HUES64 (cell line): ENCODE results near the gene TADA2A.
"Not testable (repeated sequence)": the region's sequence is repeated elsewhere in the genome, so short reads cannot be mapped to it uniquely, and the experiment has no call there.

Experiments
- H3K27ac ChIP-seq: 2 replicates; pipeline ENCODE4 v1.7.0; 2013; ENCODE audit warnings: low read depth, low read length, inconsistent platforms
- H3K27me3 ChIP-seq: 2 replicates; pipeline ENCODE4 v1.6.1; 2013; ENCODE audit warnings: mild to moderate bottlenecking, low read length; ENCODE audit not compliant: insufficient read depth
- H3K36me3 ChIP-seq: 2 replicates; pipeline ENCODE4 v1.6.1; 2013; ENCODE audit warnings: mild to moderate bottlenecking, low read length; ENCODE audit not compliant: insufficient read depth
- H3K4me1 ChIP-seq: 2 replicates; pipeline ENCODE4 v1.6.1; 2013; ENCODE audit warnings: mild to moderate bottlenecking, low read length, moderate library complexity; ENCODE audit not compliant: insufficient read depth
- H3K4me3 ChIP-seq: 2 replicates; pipeline ENCODE4 v1.5.1; 2013; ENCODE audit warnings: mild to moderate bottlenecking, low read length, moderate library complexity
- H3K9ac ChIP-seq: 2 replicates; pipeline ENCODE4 v1.6.1; 2013; ENCODE audit warnings: mild to moderate bottlenecking, low read depth, low read length
- H3K9me3 ChIP-seq: 2 replicates; pipeline ENCODE4 v1.6.1; 2013; ENCODE audit warnings: low read depth, low read length; ENCODE audit not compliant: insufficient read depth
- WGBS: fragments of 150-250, 120-280 bp; methylation state at CpG from one replicate; pipeline ENCODE4 v1.1.7; 2013; ENCODE audit warnings: missing lambda C conversion rate; 5-methylcytosine and 5-hydroxymethylcytosine counted together

TADA2A gene

GRCh38 chr17:37438141-37438540 is 31.5 kb downstream of the TADA2A start:
- 73% methylated on average over 3 of the region's 4 CpGs for WGBS
- peaks cover 52% of the 10 kb centered on the region for H3K36me3 ChIP-seq

DNA sequence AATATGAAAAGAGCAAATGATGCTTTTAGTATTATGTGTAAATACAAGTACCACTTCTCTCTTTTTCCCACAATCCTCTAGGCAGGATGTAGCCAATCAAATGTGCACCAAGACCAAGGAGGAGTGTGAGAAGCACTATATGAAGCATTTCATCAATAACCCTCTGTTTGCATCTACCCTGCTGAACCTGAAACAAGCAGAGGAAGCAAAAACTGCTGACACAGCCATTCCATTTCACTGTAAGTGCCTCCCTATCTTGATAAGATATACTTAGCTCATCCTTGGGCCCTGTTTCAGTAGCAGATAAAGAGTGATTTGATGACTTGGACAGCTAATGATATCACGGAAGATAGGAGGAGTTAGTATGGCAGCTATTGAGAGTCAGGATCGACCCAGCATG is 33.7 kb downstream of the TADA2A start:
- Histone ChIP-seq H3K27me3 (no peaks in the 10 kb centered on the region), H3K27ac (no peak overlapping the region), H3K36me3 (peaks cover 72% of the 10 kb centered on the region), H3K9ac (no peak overlapping the region), H3K4me3 (no peak overlapping the region), H3K4me1 (no peaks in the 10 kb centered on the region; the same call in 1 of the 2 replicates), H3K9me3 (no peaks in the 10 kb centered on the region)
- WGBS, result 94% methylated on average over 2 of the region's 2 CpGs

More at GRCh38 chr17:37438141-37438540, 31.5 kb downstream of the TADA2A start:
- no peaks in the 10 kb centered on the region for H3K4me1 ChIP-seq
- no peak overlapping the region for H3K4me3 ChIP-seq
- H3K27me3 ChIP-seq, result no peaks in the 10 kb centered on the region
- no peak overlapping the region for H3K9ac ChIP-seq
- H3K27ac ChIP-seq, result no peak overlapping the region
- H3K9me3 ChIP-seq, result no peaks in the 10 kb centered on the region

DNA sequence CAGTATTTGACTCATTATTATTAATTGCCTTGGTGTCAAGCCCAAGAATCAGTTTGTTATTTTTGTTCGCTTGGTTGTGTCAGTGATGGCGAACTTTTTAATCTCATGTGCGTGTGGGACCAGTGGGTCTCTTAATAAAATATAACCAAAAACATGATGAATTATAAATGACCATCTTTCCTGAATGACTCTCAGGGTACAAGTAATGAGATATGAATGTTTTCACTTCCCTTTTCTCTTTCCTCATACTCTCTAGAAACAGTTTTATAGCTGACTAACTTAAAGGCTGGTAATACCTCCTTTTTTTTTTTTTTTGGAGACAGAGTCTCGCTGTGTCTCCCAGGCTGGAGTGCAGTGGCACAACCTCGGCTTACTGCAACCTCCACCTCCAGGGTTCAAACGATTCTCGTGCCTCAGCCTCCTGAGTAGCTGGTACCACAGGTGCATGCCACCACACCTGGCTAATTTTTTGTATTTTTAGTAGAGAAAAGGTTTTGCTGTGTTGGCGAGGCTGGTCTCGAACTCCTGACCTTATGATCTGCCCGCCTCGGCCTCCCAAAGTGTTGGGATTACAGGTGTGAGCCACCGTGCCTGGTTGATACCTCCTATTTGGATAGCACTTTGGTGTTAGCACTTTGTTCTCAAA is 34.8 kb downstream of the TADA2A start:
- H3K36me3 ChIP-seq, result peaks cover 68% of the 10 kb centered on the region
- H3K4me1 ChIP-seq, H3K27me3 ChIP-seq, H3K4me3 ChIP-seq, H3K27ac ChIP-seq, H3K9me3 ChIP-seq, H3K9ac ChIP-seq: not testable (repeated sequence)
- WGBS, result 95% methylated on average over 9 of the region's 12 CpGs

DNA sequence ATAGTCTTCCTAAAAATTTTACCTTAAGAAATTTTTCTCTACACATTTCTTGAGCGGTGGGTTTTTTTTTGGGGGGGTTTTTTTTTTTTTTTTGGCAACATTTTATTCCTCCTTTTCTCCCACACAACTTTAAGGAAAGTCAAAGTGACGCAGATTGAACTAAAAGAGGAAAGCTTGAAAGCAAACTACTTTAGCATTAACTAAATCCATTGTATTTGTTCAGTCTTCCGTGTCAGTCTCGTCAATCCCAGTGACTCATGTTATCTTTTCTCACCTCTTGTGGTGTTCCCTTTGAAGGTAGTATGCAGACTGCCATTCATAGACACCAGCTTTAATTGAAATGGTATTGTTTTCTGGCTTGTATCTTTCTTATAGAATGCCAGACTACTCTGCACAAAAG is 39.3 kb downstream of the TADA2A start:
- H3K4me1 ChIP-seq, result peaks cover 10% of the 10 kb centered on the region; the same call in 1 of the 2 replicates
- H3K9ac ChIP-seq, result no peak overlapping the region
- no peaks in the 10 kb centered on the region for H3K9me3 ChIP-seq
- H3K4me3 ChIP-seq, result no peak overlapping the region
- H3K36me3 ChIP-seq, result peaks cover 51% of the 10 kb centered on the region
- H3K27ac ChIP-seq, result no peak overlapping the region
- no peaks in the 10 kb centered on the region for H3K27me3 ChIP-seq
- WGBS, result 86% methylated on average over 3 of the region's 4 CpGs

GRCh38 chr17:37447641-37448040 is 41.0 kb downstream of the TADA2A start:
- H3K27me3 ChIP-seq, result no peaks in the 10 kb centered on the region
- no peaks in the 10 kb centered on the region for H3K9me3 ChIP-seq
- H3K9ac ChIP-seq, result no peak overlapping the region
- peaks cover 36% of the 10 kb centered on the region for H3K36me3 ChIP-seq
- no peak overlapping the region for H3K4me3 ChIP-seq
- no peak overlapping the region for H3K27ac ChIP-seq
- 93% methylated on average over 1 of the region's 1 CpG for WGBS
- H3K4me1 ChIP-seq, result peaks cover 10% of the 10 kb centered on the region; the same call in 1 of the 2 replicates

GRCh38 chr17:37450112-37450511 is 43.4 kb downstream of the TADA2A start:
- Histone ChIP-seq H3K9me3 (no peaks in the 10 kb centered on the region), H3K9ac (no peak overlapping the region), H3K36me3 (peaks cover 11% of the 10 kb centered on the region; the same call in 1 of the 2 replicates), H3K4me3 (no peak overlapping the region), H3K4me1 (peaks cover 16% of the 10 kb centered on the region), H3K27me3 (no peaks in the 10 kb centered on the region), H3K27ac (no peak overlapping the region)
- WGBS, result 93% methylated on average over 6 of the region's 6 CpGs

- H3K36me3 ChIP-seq, H3K9me3 ChIP-seq, H3K4me3 ChIP-seq, H3K9ac ChIP-seq, H3K4me1 ChIP-seq, H3K27me3 ChIP-seq, H3K27ac ChIP-seq: not testable (repeated sequence)
- 63% methylated on average over 3 of the region's 3 CpGs for WGBS
Measured at GRCh38 chr17:37457801-37458200, 51.1 kb downstream of the TADA2A start.

GRCh38 chr17:37458805-37459204 is 52.1 kb downstream of the TADA2A start:
- WGBS, result 97% methylated on average over 3 of the region's 3 CpGs
- Histone ChIP-seq H3K27ac (no peak overlapping the region), H3K4me1 (peaks cover 6% of the 10 kb centered on the region; the same call in 1 of the 2 replicates), H3K4me3 (no peak overlapping the region), H3K36me3 (peaks cover 5% of the 10 kb centered on the region; the same call in 1 of the 2 replicates), H3K27me3 (no peaks in the 10 kb centered on the region), H3K9ac (no peak overlapping the region), H3K9me3 (no peaks in the 10 kb centered on the region)

GRCh38 chr17:37461668-37462067 is 55.0 kb downstream of the TADA2A start:
- Histone ChIP-seq H3K27me3 (no peaks in the 10 kb centered on the region), H3K4me1 (no peaks in the 10 kb centered on the region), H3K9me3 (no peaks in the 10 kb centered on the region), H3K27ac (no peak overlapping the region), H3K9ac (no peak overlapping the region), H3K4me3 (no peak overlapping the region), H3K36me3 (peaks cover 27% of the 10 kb centered on the region)
- 93% methylated on average over 3 of the region's 3 CpGs for WGBS

DNA sequence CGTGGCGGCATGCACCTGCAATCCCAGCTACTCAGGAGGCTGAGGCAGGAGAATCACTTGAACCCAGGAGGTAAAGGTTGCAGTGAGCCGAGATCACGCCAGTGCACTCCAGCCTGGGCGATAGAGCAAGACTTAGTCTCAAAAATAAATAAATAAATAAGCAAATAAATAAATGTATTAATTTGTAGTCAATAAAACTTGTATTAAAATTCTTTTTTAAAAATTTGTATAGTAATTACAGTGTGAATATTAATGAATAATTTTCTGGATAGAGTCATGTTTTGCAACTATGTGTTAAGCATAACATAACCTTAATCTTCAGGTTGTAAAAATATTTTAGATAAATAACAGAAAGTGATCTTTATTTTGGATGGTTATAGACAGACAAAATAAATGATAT is 55.8 kb downstream of the TADA2A start:
- no peaks in the 10 kb centered on the region for H3K9me3 ChIP-seq
- H3K4me3 ChIP-seq, result no peak overlapping the region
- H3K27me3 ChIP-seq, result no peaks in the 10 kb centered on the region
- H3K27ac ChIP-seq, result no peak overlapping the region
- peaks cover 33% of the 10 kb centered on the region for H3K36me3 ChIP-seq
- 92% methylated on average over 4 of the region's 5 CpGs for WGBS
- H3K4me1 ChIP-seq, result no peaks in the 10 kb centered on the region
- H3K9ac ChIP-seq, result no peak overlapping the region

GRCh38 chr17:37463039-37463438 is 56.4 kb downstream of the TADA2A start:
- 96% methylated on average over 3 of the region's 3 CpGs for WGBS

More at GRCh38 chr17:37463039-37463438, 56.4 kb downstream of the TADA2A start:
- Histone ChIP-seq H3K27ac (no peak overlapping the region), H3K36me3 (peaks cover 38% of the 10 kb centered on the region), H3K4me3 (no peak overlapping the region), H3K4me1 (no peaks in the 10 kb centered on the region), H3K9me3 (no peaks in the 10 kb centered on the region), H3K27me3 (no peaks in the 10 kb centered on the region), H3K9ac (no peak overlapping the region)
